Endothelial cell of umbilical vein (primary cell): ENCODE measurements around the gene PTGDR2. TPM values are rescaled to one million over a fixed set of nuclear protein-coding genes. Genes with fewer than 3 reads are reported as not detected.

ENCODE experiments used
- BruUV-seq: library from RNA; stranded (reverse); fragments of 400-500 nt; replicated peaks from 2 replicates; lab custom pipeline; 2021; lab: Mats Ljungman, UMichigan
- CTCF ChIA-PET: fragments of 300-600, 350-600 bp; sonication (Branson Sonifier 250); formaldehyde crosslinking; loops from one replicate; lab custom pipeline; 2021; ENCODE audit warnings: antibody characterized with exemption, inconsistent platforms; lab: Charles Lee
- POLR2A ChIA-PET: fragments of 300-600, 350-600 bp; sonication (Branson Sonifier 250); formaldehyde crosslinking; loops from one replicate; lab custom pipeline; 2021; ENCODE audit warnings: antibody characterized with exemption, inconsistent platforms; lab: Charles Lee
- DNase-seq: peaks from one replicate; pipeline ENCODE4 v3.0.0-alpha.2; 2011; ENCODE audit warnings: low read depth, low spot score
- FAIRE-seq: peaks from 2 replicates; lab custom pipeline; 2011; peaks lifted over from hg19 to GRCh38; lab: Jason Lieb, UNC
- H2AFZ ChIP-seq: 2 replicates; pipeline ENCODE4 v1.6.0; 2012; ENCODE audit warnings: low read depth, low read length, control low read depth, inconsistent platforms
- H3K27ac ChIP-seq: 2 replicates; pipeline ENCODE4 v1.5.1; 2011; ENCODE audit warnings: low read depth, mild to moderate bottlenecking, control low read depth, low read length, moderate library complexity; ENCODE audit not compliant: insufficient read depth
- H3K27me3 ChIP-seq, 2 experiments: 2 replicates each; pipeline versions ENCODE4 v1.6.0 to v1.6.1; 2011; ENCODE audit warnings: low read length in 2 of 2, mixed read lengths in 1 of 2; ENCODE audit not compliant: control insufficient read depth in 2 of 2, insufficient read depth in 2 of 2
- H3K36me3 ChIP-seq, 2 experiments: 2 replicates in 1 of 2; 3 replicates in 1 of 2; pipeline ENCODE4 v1.5.1; 2011; ENCODE audit warnings: low read length in 2 of 2, mild to moderate bottlenecking in 1 of 2, moderate library complexity in 1 of 2; ENCODE audit not compliant: control insufficient read depth in 2 of 2, insufficient read depth in 2 of 2; ENCODE audit errors: extremely low read depth in 1 of 2
- H3K4me1 ChIP-seq: 3 replicates; pipeline ENCODE4 v1.5.1; 2011; ENCODE audit warnings: mild to moderate bottlenecking, low read length; ENCODE audit not compliant: control insufficient read depth, insufficient read depth; ENCODE audit errors: extremely low read depth
- H3K4me2 ChIP-seq: 2 replicates; pipeline ENCODE4 v1.6.1; 2011; ENCODE audit warnings: low read length, control low read depth, mixed read lengths; ENCODE audit not compliant: insufficient read depth
- H3K4me3 ChIP-seq, 3 experiments: fragments of 200-600 bp in 1 of 3; sonication (generic), shearing (Covaris generic) in 1 of 3; replicated peaks in 1 of 3; 2 replicates each; pipeline ENCODE4 v1.5.1; 2011 to 2016; ENCODE audit warnings: control low read depth in 3 of 3, low read length in 3 of 3, mild to moderate bottlenecking in 2 of 3, inconsistent platforms in 1 of 3, low read depth in 1 of 3, moderate library complexity in 1 of 3; ENCODE audit not compliant: insufficient read depth in 1 of 3
- H3K79me2 ChIP-seq: 2 replicates; pipeline ENCODE4 v1.6.0; 2012; ENCODE audit warnings: low read length, inconsistent platforms; ENCODE audit not compliant: control insufficient read depth, insufficient read depth
- H3K9ac ChIP-seq: replicated peaks from 2 replicates; pipeline ENCODE3; 2011; ENCODE audit warnings: low read length, control low read depth; ENCODE audit not compliant: insufficient read depth; ENCODE audit errors: extremely low read depth
- H3K9me1 ChIP-seq: replicated peaks from 3 replicates; pipeline ENCODE4 v1.6.0; 2011; ENCODE audit warnings: mild to moderate bottlenecking, low read length; ENCODE audit not compliant: control insufficient read depth, insufficient read depth; ENCODE audit errors: extremely low read depth
- H3K9me3 ChIP-seq: replicated peaks from 2 replicates; pipeline ENCODE4 v1.5.1; 2012; ENCODE audit warnings: low read length, inconsistent platforms; ENCODE audit not compliant: control insufficient read depth, insufficient read depth
- H4K20me1 ChIP-seq: replicated peaks from 2 replicates; pipeline ENCODE3; 2011; ENCODE audit warnings: mild to moderate bottlenecking, low read length; ENCODE audit not compliant: control insufficient read depth, insufficient read depth; ENCODE audit errors: extremely low read depth
- EZH2 ChIP-seq: IDR thresholded peaks from 2 replicates; pipeline ENCODE4 v1.6.1; 2012; ENCODE audit warnings: borderline replicate concordance, low read depth, mild to moderate bottlenecking, moderate library complexity, low read length, inconsistent platforms; ENCODE audit not compliant: severe bottlenecking
- FOS ChIP-seq: IDR thresholded peaks from 2 replicates; pipeline ENCODE4 v1.6.1; 2011; ENCODE audit warnings: mild to moderate bottlenecking, low read length, moderate library complexity, borderline replicate concordance; ENCODE audit not compliant: insufficient read depth
- GATA2 ChIP-seq: IDR thresholded peaks from 2 replicates; pipeline ENCODE4 v1.7.0; 2011; ENCODE audit warnings: low read depth, mild to moderate bottlenecking, moderate library complexity, mixed read lengths, low read length; ENCODE audit not compliant: insufficient read length, insufficient read depth
- JUN ChIP-seq: IDR thresholded peaks from 2 replicates; pipeline ENCODE4 v1.6.1; 2011; ENCODE audit warnings: borderline replicate concordance, low read depth; ENCODE audit not compliant: insufficient read length, insufficient read depth
- MAX ChIP-seq: IDR thresholded peaks from 2 replicates; pipeline ENCODE4 v1.6.1; 2011; ENCODE audit not compliant: insufficient read depth, insufficient read length
- MYC ChIP-seq: IDR thresholded peaks from one replicate; pipeline ENCODE4 v1.6.1; 2011; ENCODE audit warnings: mild to moderate bottlenecking, low read depth, low read length
- POLR2A ChIP-seq: IDR thresholded peaks from 2 replicates; pipeline ENCODE4 v1.6.1; 2012; ENCODE audit warnings: low read depth, mild to moderate bottlenecking, control low read depth, low read length
- POLR2AphosphoS5 ChIP-seq: IDR thresholded peaks from 2 replicates; pipeline ENCODE4 v1.6.1; 2012; ENCODE audit warnings: low read depth, mild to moderate bottlenecking, control low read depth, low read length, moderate library complexity; ENCODE audit not compliant: insufficient read depth
- dilution Hi-C: fragments of 300-500 bp; cut with MboI; formaldehyde crosslinking; loops from one replicate; pipeline ENCODE4 v1.15.0; 2019; ENCODE audit warnings: low sequenced_read_pairs; ENCODE audit not compliant: extremely low pct_ligation_motif_present
- intact Hi-C: fragments of 100-400 bp; cut with micrococcal nuclease; formaldehyde crosslinking; loops from one replicate; pipeline ENCODE4 v1.10.0; 2022
- polyA plus RNA-seq, 4 experiments: library from polyadenylated mRNA; depleted of rRNA in 3 of 4; stranded (reverse) in 3 of 4; unstranded in 1 of 4; fragments of >200 nt; gene quantifications; 2 replicates each; pipeline versions ENCODE4 v1.2.1 to v1.2.3, GENCODE V29; 2011 to 2012; ENCODE audit warnings: missing spikeins in 1 of 4
- total RNA-seq: library from RNA; stranded (reverse); gene quantifications from 2 replicates; pipeline ENCODE4 v1.2.3, GENCODE V29; 2021
- TF ChIP-seq, protein P1 (sequence below), 2 donors: IDR thresholded peaks; 1 replicate in 1 of 2; 2 replicates in 1 of 2; pipeline ENCODE4 v1.5.1; 2011; ENCODE audit warnings: low read length in 2 of 2, mild to moderate bottlenecking in 2 of 2, moderate library complexity in 2 of 2, control low read depth in 1 of 2, inconsistent platforms in 1 of 2, low read depth in 1 of 2; ENCODE audit not compliant: insufficient read depth in 1 of 2; ENCODE audit errors: extremely low read depth in 1 of 2

The PTGDR2 gene
- total and polyA plus RNA-seq, 2 donors (not counting 3 experiments of a cell fraction or from before 2014, with no cell fraction given) = 0.15 TPM; not detected in 1

DNA sequence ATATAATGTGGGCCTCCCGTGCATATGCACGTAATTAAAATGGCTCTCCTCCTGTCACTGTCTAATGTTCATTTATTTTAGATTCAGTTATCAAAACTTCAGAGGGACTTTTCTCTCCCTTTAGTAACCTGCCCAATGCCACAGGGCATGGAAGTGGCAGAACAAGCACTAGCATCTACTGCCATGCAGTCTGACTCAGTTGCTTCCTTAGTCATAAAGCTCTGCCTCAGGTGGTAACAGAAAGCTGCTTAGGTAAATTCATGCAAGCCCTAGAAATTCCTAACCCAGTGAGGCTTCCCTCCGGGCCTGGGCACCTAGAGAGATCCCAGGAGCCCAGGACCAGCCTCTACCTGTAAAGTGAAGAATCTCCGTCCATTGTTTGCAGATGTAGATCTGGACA lies 41.7 kb upstream of the PTGDR2 start:
- ChIA-PET CTCF (interaction anchor here (13.1 kb wide), 1 partner anchor 68 kb away, joined by 300 read pairs; no protein-coding TSS in a partner anchor), POLR2A (interaction anchor here (0.6 kb wide), 1 partner anchor 58 kb away, joined by 8 read pairs; no protein-coding TSS in a partner anchor)
- dilution Hi-C loops (no loop called here), intact Hi-C loops (no loop called here)
- H4K20me1 ChIP-seq = no peaks in the 10 kb centered on the region
- no peaks in the 10 kb centered on the region for H3K9me1 ChIP-seq
- TF ChIP-seq POLR2A (no peak), MAX (no peak), JUN (no peak), FOS (no peak), POLR2AphosphoS5 (no peak), MYC (no peak), GATA2 (no peak), EZH2 (no peak)
- TF ChIP-seq, protein P1, sequence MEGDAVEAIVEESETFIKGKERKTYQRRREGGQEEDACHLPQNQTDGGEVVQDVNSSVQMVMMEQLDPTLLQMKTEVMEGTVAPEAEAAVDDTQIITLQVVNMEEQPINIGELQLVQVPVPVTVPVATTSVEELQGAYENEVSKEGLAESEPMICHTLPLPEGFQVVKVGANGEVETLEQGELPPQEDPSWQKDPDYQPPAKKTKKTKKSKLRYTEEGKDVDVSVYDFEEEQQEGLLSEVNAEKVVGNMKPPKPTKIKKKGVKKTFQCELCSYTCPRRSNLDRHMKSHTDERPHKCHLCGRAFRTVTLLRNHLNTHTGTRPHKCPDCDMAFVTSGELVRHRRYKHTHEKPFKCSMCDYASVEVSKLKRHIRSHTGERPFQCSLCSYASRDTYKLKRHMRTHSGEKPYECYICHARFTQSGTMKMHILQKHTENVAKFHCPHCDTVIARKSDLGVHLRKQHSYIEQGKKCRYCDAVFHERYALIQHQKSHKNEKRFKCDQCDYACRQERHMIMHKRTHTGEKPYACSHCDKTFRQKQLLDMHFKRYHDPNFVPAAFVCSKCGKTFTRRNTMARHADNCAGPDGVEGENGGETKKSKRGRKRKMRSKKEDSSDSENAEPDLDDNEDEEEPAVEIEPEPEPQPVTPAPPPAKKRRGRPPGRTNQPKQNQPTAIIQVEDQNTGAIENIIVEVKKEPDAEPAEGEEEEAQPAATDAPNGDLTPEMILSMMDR (IDR thresholded peaks at IDR 0.05; ENCODE audit: extremely low read depth in 1 of 2, insufficient read depth in 1 of 2, low read depth in 1 of 2, low read length in 2 of 2) = no peak
- H3K36me3 ChIP-seq = peaks cover 35 to 47% of the 10 kb centered on the region in 2 experiments
- no peaks in the 10 kb centered on the region for H3K4me1 ChIP-seq
- no peak for DNase-seq
- no peak overlapping the region for H3K4me3 ChIP-seq
- no peak for FAIRE-seq
- no peaks in the 10 kb centered on the region for H3K27me3 ChIP-seq
- H3K9ac ChIP-seq = no peak overlapping the region
- BruUV-seq = no TSS peak
- H3K27ac ChIP-seq = no peak overlapping the region
- peaks cover 4% of the 10 kb centered on the region for H3K79me2 ChIP-seq
- no peak overlapping the region for H3K4me2 ChIP-seq
- H3K9me3 ChIP-seq = no peaks in the 10 kb centered on the region
- H2AFZ ChIP-seq = no peak overlapping the region
